HG03460 (cell line): ENCODE results near the gene ADARB1.
"Not testable (repeated sequence)": the region's sequence is repeated elsewhere in the genome, so short reads cannot be mapped to it uniquely, and the experiment has no call there.

Source experiments
- ATAC-seq: cut with Tn5 transposase; IDR thresholded peaks from one replicate; pipeline ENCODE4 v1.9.1; 2021; ENCODE audit not compliant: unreplicated experiment

Gene ADARB1

DNA sequence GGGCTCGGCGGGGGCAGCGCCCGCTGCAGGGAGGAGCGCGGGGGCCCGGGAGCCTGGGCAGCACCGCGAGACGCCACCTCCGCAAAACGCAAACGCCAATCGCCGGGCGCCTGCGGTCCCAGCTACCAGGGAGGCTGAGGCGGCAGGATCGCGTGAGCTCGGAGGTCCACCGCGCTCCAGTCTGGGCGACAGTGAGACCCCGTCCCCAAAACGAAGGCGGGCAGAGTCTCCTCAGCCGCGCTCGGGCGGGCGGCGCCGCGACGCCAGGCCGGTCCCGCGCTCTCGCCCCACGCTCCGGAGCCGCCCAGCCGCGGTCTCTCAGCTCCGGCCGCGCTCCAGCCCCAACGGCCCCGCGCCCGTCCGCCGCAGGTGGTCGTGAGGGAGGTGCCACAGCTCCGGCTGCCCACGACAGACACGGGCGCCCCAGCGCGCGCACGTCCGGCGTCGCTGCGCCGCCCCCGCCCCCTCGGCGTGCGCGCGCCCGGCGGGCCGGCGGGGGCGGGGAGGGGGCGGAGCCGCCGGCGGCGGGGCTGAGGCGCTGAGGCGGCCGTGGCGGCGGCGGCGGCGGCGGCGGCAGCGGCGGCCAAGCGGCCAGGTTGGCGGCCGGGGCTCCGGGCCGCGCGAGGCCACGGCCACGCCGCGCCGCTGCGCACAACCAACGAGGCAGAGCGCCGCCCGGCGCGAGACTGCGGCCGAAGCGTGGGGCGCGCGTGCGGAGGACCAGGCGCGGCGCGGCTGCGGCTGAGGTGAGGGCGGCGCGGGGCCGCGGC lies at the start of gene ADARB1:
Gene ADARB1, plus strand, starts transcription at position 533 of the 770 bp plus-strand sequence. CDS start 97,077 bp downstream, outside the sequence.
- ATAC-seq = no peak

GRCh38 chr21:45026066-45026745 lies 48.2 kb upstream of the ADARB1 start:
- no peak for ATAC-seq

DNA sequence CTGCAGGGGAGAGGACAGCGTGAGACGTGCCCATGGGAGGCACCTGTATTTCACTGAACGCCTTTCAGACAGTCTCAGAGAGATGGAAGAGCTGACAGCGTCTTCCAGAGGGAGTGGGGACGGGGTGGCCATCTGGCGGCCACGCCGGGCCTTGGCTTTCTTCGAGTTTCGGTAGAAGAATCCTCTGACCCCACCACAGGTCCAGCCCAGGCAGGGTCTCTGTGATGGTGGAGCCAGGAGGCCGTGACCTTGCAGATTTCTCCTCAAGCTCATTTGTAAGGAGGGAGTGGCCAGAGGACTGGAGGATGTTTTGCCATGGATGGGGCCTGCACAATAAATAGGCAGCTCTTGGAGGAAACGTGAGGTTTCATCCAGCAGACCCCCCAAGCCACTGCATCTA lies 47.6 kb upstream of the ADARB1 start:
- ATAC-seq = no peak

DNA sequence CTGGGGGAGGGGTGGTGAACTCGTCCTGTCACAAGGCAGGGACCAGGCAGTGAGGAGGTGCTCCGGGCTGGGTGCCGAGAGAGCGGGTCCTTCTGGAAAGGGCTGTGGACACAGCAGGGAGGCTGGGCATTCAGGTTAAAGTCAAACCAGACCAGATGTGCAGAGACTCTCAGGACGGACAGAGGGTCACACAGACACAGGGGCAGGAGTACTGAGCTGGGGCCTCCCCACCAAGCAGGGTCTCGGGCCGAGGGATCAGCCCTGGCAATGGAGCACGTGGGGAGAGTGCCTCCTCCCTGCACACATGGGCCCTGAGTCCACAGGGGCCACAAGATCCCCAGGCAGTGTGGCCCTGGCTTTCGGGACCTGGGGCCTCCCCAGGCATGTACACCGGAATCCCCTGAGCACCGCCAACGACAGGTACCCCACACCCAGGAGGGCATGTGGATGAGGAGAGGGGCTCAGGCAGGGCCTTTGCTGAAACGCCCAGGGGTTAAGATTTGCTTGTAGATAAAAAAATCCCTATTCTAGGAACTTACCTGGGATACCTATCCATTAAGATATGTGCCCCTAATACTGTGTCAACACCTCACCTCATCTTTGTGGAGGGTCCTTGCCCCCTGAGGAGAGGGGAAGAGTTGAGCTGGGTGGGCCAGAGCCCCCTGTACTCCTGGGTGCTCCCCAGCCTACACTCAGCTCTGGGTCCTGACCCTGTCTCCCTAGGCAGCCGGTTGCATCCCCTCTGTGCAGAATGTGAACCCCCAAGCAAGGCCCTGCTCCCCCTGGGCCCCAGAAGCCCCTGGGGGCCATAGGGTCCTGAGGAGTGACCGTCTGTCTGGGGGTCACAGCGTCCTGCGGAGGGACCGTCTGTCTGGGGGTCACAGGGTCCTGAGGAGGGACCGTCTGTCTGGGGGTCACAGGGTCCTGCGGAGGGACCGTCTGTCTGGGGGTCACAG lies 46.9 kb upstream of the ADARB1 start:
- no peak for ATAC-seq

DNA sequence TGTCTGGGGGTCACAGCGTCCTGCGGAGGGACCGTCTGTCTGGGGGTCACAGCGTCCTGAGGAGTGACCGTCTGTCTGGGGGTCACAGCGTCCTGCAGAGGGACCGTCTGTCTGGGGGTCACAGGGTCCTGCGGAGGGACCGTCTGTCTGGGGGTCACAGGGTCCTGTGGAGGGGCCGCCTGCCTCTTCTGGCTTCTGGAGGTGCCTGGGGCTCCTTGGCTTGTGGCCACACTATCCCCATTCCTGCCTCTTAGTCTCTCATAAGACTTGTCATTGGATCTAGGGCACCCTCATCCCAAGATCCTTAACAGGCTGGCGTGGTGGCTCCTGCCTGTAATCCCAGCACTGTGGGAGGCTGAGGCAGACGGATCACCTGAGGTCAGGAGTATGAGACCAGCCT lies 45.7 kb upstream of the ADARB1 start:
- ATAC-seq = not testable (repeated sequence)

GRCh38 chr21:45029298-45029947 lies 45.0 kb upstream of the ADARB1 start:
- ATAC-seq = no peak

DNA sequence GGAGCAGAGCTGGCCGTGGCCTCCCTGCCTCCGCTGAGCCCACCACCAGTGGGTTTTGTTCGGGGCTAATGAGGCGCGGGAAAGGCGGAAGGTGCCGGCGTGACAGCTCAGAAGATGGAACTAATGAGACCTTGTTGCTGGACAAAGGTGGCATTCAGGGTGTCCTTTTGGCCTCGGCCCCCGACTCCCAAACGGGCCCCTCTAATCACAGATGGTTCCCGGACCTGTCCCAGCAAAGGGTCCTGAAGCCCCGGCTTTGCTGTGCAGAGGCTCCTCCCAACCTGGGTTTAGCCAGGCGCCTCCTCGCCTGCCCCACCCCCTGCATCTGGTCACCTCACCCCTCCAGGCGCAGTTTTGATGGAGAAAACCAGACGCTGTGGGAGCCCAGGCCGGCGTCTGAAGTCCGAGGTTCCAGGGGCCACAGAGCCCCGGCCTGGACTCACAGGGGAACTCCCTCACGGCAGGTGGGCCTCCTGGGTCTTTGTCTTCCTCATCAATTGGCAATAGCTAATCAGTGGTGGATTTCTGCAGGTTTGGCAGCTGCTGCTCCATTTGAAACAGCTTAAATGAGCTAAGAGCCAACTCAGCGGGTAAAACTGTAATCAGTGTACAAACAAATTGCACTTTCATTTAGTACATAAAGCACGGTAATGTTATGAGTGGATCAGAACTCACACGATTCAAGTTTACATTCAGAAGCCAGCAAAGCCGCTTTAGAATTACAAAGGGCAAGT lies 44.3 kb upstream of the ADARB1 start:
- no peak for ATAC-seq

GRCh38 chr21:45030682-45031570 lies 43.5 kb upstream of the ADARB1 start:
- ATAC-seq = no peak

DNA sequence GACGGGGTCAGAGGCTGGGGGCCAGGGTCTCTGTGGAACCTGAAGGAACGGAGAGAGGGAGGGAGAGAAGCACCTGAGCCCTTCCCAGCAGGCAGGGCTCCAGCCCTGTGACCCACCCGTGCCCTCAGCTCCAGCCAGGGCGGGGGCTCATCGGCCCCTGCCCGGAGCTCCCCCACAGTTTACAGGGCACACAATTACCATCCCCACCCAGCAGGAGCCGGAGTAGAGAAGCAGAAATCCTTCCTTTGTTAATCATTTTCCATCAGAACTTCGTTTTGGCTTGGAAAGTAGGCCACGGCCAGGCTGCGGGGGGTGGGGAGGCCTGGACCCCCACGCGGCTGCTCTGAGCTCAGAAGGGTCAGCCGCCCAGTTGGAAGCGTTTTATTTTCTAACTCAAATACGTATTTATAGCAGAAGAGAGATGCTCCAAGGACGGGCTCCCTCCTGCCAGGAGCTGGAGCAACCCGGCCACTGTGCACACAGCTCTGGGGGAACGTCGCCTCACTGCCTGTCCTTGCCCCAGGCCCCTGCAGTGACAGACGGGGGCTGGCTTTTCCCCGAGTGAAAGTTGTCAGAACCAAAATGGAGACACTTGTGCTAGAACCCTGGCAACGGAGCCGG lies 42.7 kb upstream of the ADARB1 start:
- ATAC-seq = no peak

DNA sequence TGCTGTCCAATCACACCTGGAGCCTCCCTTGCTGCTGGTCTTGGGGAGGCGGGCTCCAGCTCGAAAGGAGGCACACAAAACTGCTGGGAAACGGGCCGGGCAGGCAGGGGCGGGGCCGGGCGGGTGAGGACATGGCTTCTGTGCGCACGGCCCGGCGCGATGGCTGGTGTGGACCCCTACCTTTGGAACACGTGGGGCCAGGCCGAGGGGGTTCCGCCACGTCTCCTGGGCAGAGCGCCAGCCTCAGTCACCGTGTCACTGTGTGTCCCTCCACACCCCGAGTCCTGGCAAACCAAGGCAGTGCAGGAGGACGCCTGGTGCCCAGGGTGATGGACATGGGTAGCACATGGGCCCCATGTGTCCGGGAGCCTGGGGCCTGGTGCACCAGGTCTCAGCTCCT lies 42.0 kb upstream of the ADARB1 start:
- ATAC-seq = no peak

DNA sequence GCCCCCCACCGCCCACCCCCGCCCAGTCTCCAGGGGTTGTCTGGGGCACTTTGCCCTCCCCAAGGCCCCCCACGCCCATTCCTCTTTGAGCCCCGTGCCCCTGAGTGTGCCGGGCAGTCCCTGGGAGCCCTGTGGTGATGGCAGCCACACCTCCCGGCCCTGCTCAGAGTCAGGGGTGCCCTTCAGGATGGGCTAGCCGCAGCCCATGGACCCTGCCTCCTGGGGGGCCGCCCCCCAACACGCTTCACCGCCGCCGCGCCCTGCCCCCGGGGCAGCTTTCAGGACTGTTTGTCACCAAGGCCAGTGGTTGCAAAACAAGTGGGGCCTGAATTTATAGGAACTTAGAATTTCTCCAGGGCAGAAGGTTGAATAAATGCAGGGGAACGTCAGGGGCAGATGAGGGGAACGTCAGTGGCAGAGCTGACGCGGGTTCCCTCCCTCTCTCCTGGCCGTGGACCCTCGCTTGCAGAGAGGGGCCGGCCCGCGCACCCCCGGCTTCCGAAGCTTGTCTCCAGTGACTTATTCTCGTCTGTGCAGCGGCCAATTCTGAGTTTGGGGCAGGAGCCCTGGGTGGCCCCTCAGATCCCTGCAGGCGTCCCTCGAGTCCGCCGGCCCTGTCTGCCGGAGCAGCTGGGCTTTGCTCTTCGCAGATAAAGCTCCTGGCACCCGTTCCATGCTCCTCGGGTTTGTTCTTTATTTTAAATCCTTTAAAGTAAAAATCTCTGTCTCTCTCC lies 41.2 kb upstream of the ADARB1 start:
- ATAC-seq = no peak

DNA sequence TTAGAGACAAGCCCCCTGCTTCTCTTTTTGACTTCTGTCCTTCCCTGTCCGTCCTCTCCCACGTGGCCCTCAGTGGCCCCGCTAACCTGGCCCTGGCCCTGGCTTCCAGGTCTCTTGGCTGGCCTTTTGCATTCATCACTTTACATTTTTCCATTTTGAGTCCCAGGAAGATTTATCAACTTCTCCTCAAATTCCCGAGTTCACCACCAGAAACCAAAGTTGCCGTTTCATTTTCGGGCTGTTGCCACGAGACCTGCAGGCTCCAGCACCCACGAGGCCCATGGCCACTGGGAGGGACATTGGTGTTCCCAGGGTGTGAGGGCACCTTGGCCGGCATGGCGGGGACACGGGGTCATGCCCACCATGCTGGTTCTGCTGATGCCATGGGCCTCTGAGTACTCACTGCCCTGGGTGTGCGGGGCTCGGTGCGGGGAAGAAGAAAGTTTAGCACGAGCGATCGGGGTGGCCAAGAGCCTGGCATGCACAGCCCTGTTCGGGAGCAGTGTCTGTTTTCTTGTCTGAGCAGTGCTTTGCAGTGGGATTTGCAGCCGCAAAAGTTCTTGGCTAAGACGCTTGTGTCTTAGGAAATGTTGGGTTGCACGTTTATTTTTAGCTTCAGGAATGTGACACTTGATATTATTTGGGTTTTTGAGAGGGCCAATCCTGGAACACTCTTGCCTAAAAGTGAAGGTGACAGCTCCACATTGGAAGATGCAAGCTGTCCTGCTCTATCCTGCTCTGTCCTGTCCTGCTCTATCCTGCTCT lies 40.4 kb upstream of the ADARB1 start:
- no peak for ATAC-seq

DNA sequence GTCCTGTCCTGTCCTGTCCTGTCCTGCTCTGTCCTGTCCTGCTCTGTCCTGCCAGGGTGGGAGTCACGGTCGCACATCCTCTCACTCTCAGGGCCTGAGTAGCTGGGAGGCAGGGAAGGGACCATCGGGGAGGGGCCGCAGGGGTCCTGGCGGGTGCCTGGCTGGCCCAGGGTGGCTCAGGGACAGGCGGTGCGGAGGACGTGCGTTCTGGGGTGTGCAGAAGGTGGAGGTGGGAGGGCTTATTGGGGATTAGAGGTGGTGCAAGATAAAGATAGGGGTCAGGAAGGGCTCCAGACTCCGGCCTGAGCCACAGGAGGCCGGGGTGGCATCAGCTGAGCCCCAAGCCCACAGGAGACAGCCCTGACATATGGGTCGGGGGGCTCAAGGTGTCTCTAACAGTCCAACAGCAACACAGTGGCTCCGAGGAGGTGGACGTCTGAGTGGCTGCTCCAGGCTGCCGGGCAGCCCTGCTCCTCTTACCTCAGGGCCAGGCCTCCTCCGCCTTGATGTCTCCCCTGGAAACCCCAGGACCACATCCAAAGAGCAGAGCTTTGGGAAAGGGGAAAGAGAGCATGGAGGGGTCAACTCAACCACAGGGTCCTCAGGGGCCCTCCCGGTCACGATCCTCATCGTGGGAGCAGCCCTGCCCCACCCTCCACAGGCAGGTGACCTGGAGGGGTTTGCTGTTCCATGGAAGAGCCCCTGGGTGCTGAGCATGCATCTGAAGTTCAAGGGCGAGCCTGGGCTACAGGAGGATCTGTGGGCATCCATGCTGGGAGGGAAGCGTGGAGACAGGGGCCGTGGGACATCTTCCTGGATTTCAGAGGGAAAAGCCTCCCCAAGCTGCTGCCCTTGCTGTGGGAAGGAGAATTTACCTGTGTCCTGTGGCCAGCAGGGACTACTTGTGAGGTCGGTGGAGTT lies 39.6 kb upstream of the ADARB1 start:
- ATAC-seq = no peak

- ATAC-seq = no peak
Measured at GRCh38 chr21:45035477-45035848, 38.9 kb upstream of the ADARB1 start.

- no peak for ATAC-seq
Measured at GRCh38 chr21:45036630-45037029, 37.8 kb upstream of the ADARB1 start.

DNA sequence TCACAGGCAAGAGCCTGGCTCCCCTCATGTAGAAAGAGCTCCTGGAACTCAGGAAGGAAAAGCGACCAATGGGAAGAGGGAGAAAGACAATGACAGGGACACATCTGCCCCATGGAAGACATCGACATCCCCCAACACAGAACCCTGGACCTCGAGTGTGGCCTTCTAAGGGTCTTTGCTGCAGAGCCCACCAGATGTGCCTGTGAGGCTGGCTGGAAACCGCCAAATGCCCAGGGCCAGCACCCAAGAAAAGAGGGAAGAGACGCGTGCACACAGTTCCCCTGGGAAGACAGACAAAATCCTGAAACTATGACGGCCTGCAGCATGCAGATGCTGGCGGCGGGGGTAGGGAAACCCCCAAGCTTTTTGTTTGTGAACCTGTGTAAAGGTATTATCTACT lies 36.4 kb upstream of the ADARB1 start:
- ATAC-seq = no peak
